Cardiac muscle cell (in vitro differentiated cells and primary cell): ENCODE measurements around the gene UROC1. TPM values are rescaled to one million over a fixed set of nuclear protein-coding genes. Genes with fewer than 3 reads are reported as not detected.

Experiments used
- DNase-seq, 2 donors: peaks; one replicate each; pipeline versions ENCODE4 v3.0.0 to v3.0.0-alpha.2; 2010 to 2017; ENCODE audit warnings: low read depth in 1 of 2, low spot score in 1 of 2
- H3K27ac ChIP-seq: fragments of 200-600 bp; sonication (generic); 2 replicates; pipeline ENCODE4 v1.5.1; 2016
- H3K27me3 ChIP-seq: fragments of 200-600 bp; sonication (generic); 2 replicates; pipeline ENCODE4 v1.6.0; 2016; ENCODE audit warnings: control low read depth
- H3K36me3 ChIP-seq: fragments of 200-600 bp; sonication (generic); 2 replicates; pipeline ENCODE4 v1.5.1; 2016; ENCODE audit warnings: control low read depth
- H3K4me1 ChIP-seq: fragments of 200-600 bp; sonication (generic); 2 replicates; pipeline ENCODE4 v1.8.1; 2017; ENCODE audit warnings: low read depth, mild to moderate bottlenecking, mixed run types
- H3K4me3 ChIP-seq: fragments of 200-600 bp; sonication (generic); 2 replicates; pipeline ENCODE4 v1.5.1; 2016; ENCODE audit warnings: mild to moderate bottlenecking
- H3K9me3 ChIP-seq: fragments of 200-600 bp; sonication (generic); 2 replicates; pipeline ENCODE4 v1.5.1; 2017; ENCODE audit warnings: low read depth, mild to moderate bottlenecking, control low read depth
- polyA plus RNA-seq: library from polyadenylated mRNA; unstranded; fragments of >200 nt; fragmentation: Nextera tagmentation; extraction: Ambion mirVana; gene quantifications from 2 replicates; pipeline ENCODE4 v1.2.1, GENCODE V29; 2016
- total RNA-seq: library from RNA; depleted of rRNA; stranded (reverse); fragments of >200 nt; gene quantifications from 2 replicates; pipeline ENCODE4 v1.2.3, GENCODE V29; 2016
- TF ChIP-seq, protein P1 (sequence below): IDR thresholded peaks from 2 replicates; pipeline ENCODE4 v1.5.1; 2012; ENCODE audit warnings: low read depth, mild to moderate bottlenecking, low read length

UROC1 gene
- total and polyA plus RNA-seq, 2 experiments from 2014 or later: not detected

DNA sequence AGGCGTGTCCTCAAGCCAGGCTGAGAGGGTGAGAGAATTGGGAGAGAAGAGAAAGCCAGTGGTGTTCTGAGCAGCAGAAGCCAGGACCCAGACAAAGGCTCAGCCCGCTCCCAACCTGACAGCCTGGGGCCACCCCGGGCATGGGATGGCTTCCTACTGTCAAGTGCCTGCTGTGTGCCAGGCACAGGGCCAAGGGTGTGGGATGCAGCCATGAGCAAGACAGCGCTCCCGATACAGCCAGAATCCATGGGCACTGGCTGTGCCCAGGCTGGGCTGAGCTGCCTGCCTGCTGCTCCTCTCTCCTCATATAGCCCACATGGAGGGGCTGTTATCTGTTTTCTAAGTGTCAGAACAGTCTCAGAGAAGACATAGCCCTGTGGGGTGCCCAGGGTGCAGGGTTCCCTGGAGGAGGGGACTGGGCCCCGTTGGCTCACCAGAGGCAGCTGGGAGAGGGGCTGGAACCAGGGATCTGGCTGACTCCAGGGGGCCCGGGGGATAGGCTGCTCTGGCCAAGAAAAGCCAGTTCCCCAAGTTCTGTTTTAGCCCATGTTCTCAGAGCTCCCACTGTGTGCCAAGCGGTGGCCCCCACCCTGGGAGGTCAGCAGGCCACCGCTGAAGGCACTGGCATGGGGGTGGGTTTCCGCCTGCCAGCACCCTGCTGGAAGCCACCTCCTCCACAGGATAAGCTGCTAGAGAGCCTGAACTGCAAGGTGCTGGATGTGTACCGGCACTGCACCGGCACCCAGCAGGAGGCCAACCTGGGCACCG, 83.9 kb downstream of the UROC1 start:
- H3K9me3 ChIP-seq: no peaks in the 10 kb centered on the region
- no peaks in the 10 kb centered on the region for H3K4me1 ChIP-seq
- no peak overlapping the region for H3K4me3 ChIP-seq
- no peak overlapping the region for H3K27ac ChIP-seq
- DNase-seq: no peak
- TF ChIP-seq, protein P1, sequence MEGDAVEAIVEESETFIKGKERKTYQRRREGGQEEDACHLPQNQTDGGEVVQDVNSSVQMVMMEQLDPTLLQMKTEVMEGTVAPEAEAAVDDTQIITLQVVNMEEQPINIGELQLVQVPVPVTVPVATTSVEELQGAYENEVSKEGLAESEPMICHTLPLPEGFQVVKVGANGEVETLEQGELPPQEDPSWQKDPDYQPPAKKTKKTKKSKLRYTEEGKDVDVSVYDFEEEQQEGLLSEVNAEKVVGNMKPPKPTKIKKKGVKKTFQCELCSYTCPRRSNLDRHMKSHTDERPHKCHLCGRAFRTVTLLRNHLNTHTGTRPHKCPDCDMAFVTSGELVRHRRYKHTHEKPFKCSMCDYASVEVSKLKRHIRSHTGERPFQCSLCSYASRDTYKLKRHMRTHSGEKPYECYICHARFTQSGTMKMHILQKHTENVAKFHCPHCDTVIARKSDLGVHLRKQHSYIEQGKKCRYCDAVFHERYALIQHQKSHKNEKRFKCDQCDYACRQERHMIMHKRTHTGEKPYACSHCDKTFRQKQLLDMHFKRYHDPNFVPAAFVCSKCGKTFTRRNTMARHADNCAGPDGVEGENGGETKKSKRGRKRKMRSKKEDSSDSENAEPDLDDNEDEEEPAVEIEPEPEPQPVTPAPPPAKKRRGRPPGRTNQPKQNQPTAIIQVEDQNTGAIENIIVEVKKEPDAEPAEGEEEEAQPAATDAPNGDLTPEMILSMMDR: no peak
- H3K36me3 ChIP-seq: peaks cover 12% of the 10 kb centered on the region
- no peaks in the 10 kb centered on the region for H3K27me3 ChIP-seq

- Histone ChIP-seq H3K9me3 (no peaks in the 10 kb centered on the region), H3K27me3 (no peaks in the 10 kb centered on the region), H3K27ac (no peak overlapping the region), H3K4me1 (no peaks in the 10 kb centered on the region), H3K4me3 (no peak overlapping the region), H3K36me3 (peaks cover 7% of the 10 kb centered on the region)
- no peak for DNase-seq
- TF ChIP-seq, protein P1: no peak
Observed at GRCh38 chr3:126433105-126433430, 84.5 kb downstream of the UROC1 start.

- TF ChIP-seq, protein P1: no peak
- Histone ChIP-seq H3K4me3 (no peak overlapping the region), H3K9me3 (no peaks in the 10 kb centered on the region), H3K36me3 (peaks cover 3% of the 10 kb centered on the region), H3K27me3 (no peaks in the 10 kb centered on the region), H3K27ac (no peak overlapping the region), H3K4me1 (no peaks in the 10 kb centered on the region)
- DNase-seq: no peak
Observed at GRCh38 chr3:126432361-126433104, 85.0 kb downstream of the UROC1 start.

Other genes starting within 250 kb of the UROC1 start
- 9.5 and 16.5 TPM in 2 replicates for gene KLF15, start 160.4 kb downstream of the UROC1 start, total RNA-seq
- 0.75 and 6.3 TPM in 2 replicates for gene KLF15, start 160.4 kb downstream of the UROC1 start, polyA plus RNA-seq
- gene CFAP100, start 122.9 kb downstream of the UROC1 start, total RNA-seq: not detected in 2 replicates
- gene CFAP100, start 122.9 kb downstream of the UROC1 start, polyA plus RNA-seq: 0.09 TPM in 1 of 2 replicates, not detected in the other
- 34.3 and 56.3 TPM in 2 replicates for gene ZXDC, start 41.9 kb downstream of the UROC1 start, total RNA-seq
- 40.4 and 46.3 TPM in 2 replicates for gene ZXDC, start 41.9 kb downstream of the UROC1 start, polyA plus RNA-seq
- 0.67 and 0.89 TPM in 2 replicates for gene CHST13, start 6.4 kb upstream of the UROC1 start, total RNA-seq
- 1.8 and 1.9 TPM in 2 replicates for gene CHST13, start 6.4 kb upstream of the UROC1 start, polyA plus RNA-seq
- gene C3orf22, start 41.2 kb upstream of the UROC1 start, total RNA-seq: not detected in 2 replicates
- not detected in 2 replicates for gene C3orf22, start 41.2 kb upstream of the UROC1 start, polyA plus RNA-seq
- gene TXNRD3, start 137.4 kb upstream of the UROC1 start, total RNA-seq: 8.1 and 11.7 TPM in 2 replicates
- gene TXNRD3, start 137.4 kb upstream of the UROC1 start, polyA plus RNA-seq: 8.7 and 15.7 TPM in 2 replicates
- gene CHCHD6, start 186.5 kb upstream of the UROC1 start, total RNA-seq: 76.0 and 80.1 TPM in 2 replicates
- 94.9 and 102 TPM in 2 replicates for gene CHCHD6, start 186.5 kb upstream of the UROC1 start, polyA plus RNA-seq